OCI-LY3 (cell line): Measurements from ENCODE around the gene GRIK1.

Experiments
- EZH2phosphoT487 ChIP-seq: fragments of 200-600 bp; shearing (Covaris generic); IDR thresholded peaks from 2 replicates; pipeline ENCODE4 v1.6.1; 2018; ENCODE audit warnings: antibody characterized with exemption, mixed run types, low read depth
- TF ChIP-seq, protein P1 (sequence below): fragments of 200-600, 300-600 bp; sonication (generic); IDR thresholded peaks from 2 replicates; pipeline ENCODE4 v1.5.1; 2014; ENCODE audit warnings: antibody characterized with exemption, low read length, low read depth

DNA sequence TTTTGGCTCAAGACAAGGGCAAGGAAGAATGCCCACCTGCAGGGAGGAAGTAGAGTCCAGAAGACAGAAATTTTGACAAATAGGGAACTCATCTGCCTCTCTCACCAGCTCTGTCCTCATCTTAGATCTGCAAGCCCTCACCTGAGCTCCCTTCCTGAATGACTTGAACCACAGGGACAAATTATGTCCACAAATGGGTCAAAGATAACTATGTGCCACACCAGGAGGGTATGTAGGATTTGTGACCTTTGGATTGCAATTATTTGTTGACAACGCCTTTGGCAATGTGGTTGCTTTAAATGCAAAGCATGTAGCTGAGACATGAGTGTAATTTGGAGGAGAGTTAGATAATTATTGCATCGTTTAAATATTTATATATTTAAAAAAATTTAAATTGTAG, 79.5 kb downstream of the GRIK1 start:
- TF ChIP-seq, protein P1, sequence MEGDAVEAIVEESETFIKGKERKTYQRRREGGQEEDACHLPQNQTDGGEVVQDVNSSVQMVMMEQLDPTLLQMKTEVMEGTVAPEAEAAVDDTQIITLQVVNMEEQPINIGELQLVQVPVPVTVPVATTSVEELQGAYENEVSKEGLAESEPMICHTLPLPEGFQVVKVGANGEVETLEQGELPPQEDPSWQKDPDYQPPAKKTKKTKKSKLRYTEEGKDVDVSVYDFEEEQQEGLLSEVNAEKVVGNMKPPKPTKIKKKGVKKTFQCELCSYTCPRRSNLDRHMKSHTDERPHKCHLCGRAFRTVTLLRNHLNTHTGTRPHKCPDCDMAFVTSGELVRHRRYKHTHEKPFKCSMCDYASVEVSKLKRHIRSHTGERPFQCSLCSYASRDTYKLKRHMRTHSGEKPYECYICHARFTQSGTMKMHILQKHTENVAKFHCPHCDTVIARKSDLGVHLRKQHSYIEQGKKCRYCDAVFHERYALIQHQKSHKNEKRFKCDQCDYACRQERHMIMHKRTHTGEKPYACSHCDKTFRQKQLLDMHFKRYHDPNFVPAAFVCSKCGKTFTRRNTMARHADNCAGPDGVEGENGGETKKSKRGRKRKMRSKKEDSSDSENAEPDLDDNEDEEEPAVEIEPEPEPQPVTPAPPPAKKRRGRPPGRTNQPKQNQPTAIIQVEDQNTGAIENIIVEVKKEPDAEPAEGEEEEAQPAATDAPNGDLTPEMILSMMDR: no peak
- TF ChIP-seq EZH2phosphoT487: no peak
